CD14-positive monocyte (primary cell): ENCODE data around the gene HPS3. TPM values are rescaled to one million over a fixed set of nuclear protein-coding genes. Genes with fewer than 3 reads are reported as not detected.

Experiments
- DNase-seq, 3 donors: peaks; one replicate each; pipeline ENCODE4 v3.0.0-alpha.2; 2011 to 2022
- H2AFZ ChIP-seq: 2 replicates; pipeline ENCODE4 v1.6.0; 2012; ENCODE audit warnings: mild to moderate bottlenecking, low read depth, low read length, inconsistent platforms; ENCODE audit not compliant: insufficient read depth, poor library complexity, severe bottlenecking
- H3K27ac ChIP-seq, 2 donors: 1 replicate in 1 of 2; 2 replicates in 1 of 2; pipeline ENCODE4 v1.5.1; 2012 to 2013; ENCODE audit warnings: low read length in 2 of 2, control low read depth in 1 of 2, inconsistent platforms in 1 of 2, low read depth in 1 of 2, mild to moderate bottlenecking in 1 of 2
- H3K27me3 ChIP-seq, 2 donors: one replicate each; pipeline versions ENCODE4 v1.6.0 to v1.6.1; 2011 to 2013; ENCODE audit warnings: low read length in 2 of 2; ENCODE audit not compliant: control insufficient read depth in 2 of 2, insufficient read depth in 2 of 2
- H3K36me3 ChIP-seq, 2 donors: replicated peaks in 1 of 2; 1 replicate in 1 of 2; 2 replicates in 1 of 2; pipeline versions ENCODE4 v1.5.1 to v1.6.1; 2012 to 2013; ENCODE audit warnings: low read length in 2 of 2, control low read depth in 1 of 2, inconsistent platforms in 1 of 2, mild to moderate bottlenecking in 1 of 2; ENCODE audit not compliant: insufficient read depth in 2 of 2, control insufficient read depth in 1 of 2
- H3K4me1 ChIP-seq, 2 donors: 1 replicate in 1 of 2; 2 replicates in 1 of 2; pipeline versions ENCODE4 v1.5.1 to v1.6.1; 2012 to 2013; ENCODE audit warnings: low read length in 2 of 2, control low read depth in 1 of 2, inconsistent platforms in 1 of 2, mild to moderate bottlenecking in 1 of 2, moderate library complexity in 1 of 2; ENCODE audit not compliant: insufficient read depth in 2 of 2, control insufficient read depth in 1 of 2
- H3K4me2 ChIP-seq: replicated peaks from 2 replicates; pipeline ENCODE3; 2012; ENCODE audit warnings: low read length, moderate library complexity, mild to moderate bottlenecking; ENCODE audit not compliant: poor library complexity, severe bottlenecking; ENCODE audit errors: extremely low read depth
- H3K4me3 ChIP-seq, 3 experiments: fragments of 200-600 bp in 1 of 3; sonication (generic) in 1 of 3; replicated peaks in 1 of 3; 1 replicate in 2 of 3; 2 replicates in 1 of 3; pipeline ENCODE4 v1.5.1; 2011 to 2013; ENCODE audit warnings: low read length in 3 of 3, mild to moderate bottlenecking in 3 of 3, control low read depth in 2 of 3, low read depth in 2 of 3, inconsistent platforms in 1 of 3, moderate library complexity in 1 of 3
- H3K79me2 ChIP-seq: 2 replicates; pipeline ENCODE4 v1.6.0; 2012; ENCODE audit warnings: mild to moderate bottlenecking, control low read depth, inconsistent platforms, low read length, moderate library complexity; ENCODE audit not compliant: insufficient read depth
- H3K9ac ChIP-seq: 2 replicates; pipeline ENCODE4 v1.6.0; 2017; ENCODE audit warnings: low read length, mild to moderate bottlenecking; ENCODE audit not compliant: insufficient read depth, poor library complexity, severe bottlenecking
- H3K9me3 ChIP-seq, 2 donors: replicated peaks in 1 of 2; 1 replicate in 1 of 2; 2 replicates in 1 of 2; pipeline versions ENCODE4 v1.5.1 to v1.6.1; 2012 to 2013; ENCODE audit warnings: low read length in 2 of 2, control low read depth in 1 of 2; ENCODE audit not compliant: control insufficient read depth in 1 of 2, insufficient read depth in 1 of 2
- H4K20me1 ChIP-seq: 2 replicates; pipeline ENCODE4 v1.6.0; 2012; ENCODE audit warnings: mild to moderate bottlenecking, low read length, control low read depth, moderate library complexity; ENCODE audit not compliant: insufficient read depth
- H3K27ac Mint-ChIP-seq, 7 donors: one replicate each; pipeline ENCODE4 v1.8.0; 2020; ENCODE audit warnings: mild to moderate bottlenecking in 7 of 7, mixed read lengths in 7 of 7, moderate library complexity in 6 of 7, inconsistent platforms in 2 of 7
- H3K27me3 Mint-ChIP-seq, 3 donors: one replicate each; pipeline ENCODE4 v1.8.0; 2021 to 2022; ENCODE audit warnings: low read depth in 3 of 3, mild to moderate bottlenecking in 3 of 3, mixed read lengths in 3 of 3, moderate library complexity in 3 of 3, inconsistent platforms in 1 of 3
- H3K36me3 Mint-ChIP-seq, 2 donors: one replicate each; pipeline ENCODE4 v1.8.0; 2020; ENCODE audit warnings: mixed read lengths in 2 of 2, inconsistent platforms in 1 of 2, mild to moderate bottlenecking in 1 of 2
- H3K4me1 Mint-ChIP-seq: one replicate; pipeline ENCODE4 v1.8.0; 2020; ENCODE audit warnings: mild to moderate bottlenecking, mixed read lengths
- H3K4me3 Mint-ChIP-seq, 2 donors: one replicate each; pipeline ENCODE4 v1.8.0; 2020; ENCODE audit warnings: mild to moderate bottlenecking in 2 of 2, mixed read lengths in 2 of 2, moderate library complexity in 1 of 2
- H3K9me3 Mint-ChIP-seq, 7 donors: one replicate each; pipeline ENCODE4 v1.8.0; 2020 to 2022; ENCODE audit warnings: mixed read lengths in 7 of 7, mild to moderate bottlenecking in 6 of 7, moderate library complexity in 6 of 7, inconsistent platforms in 2 of 7
- CTCF ChIP-seq: fragments of 200-600 bp; IDR thresholded peaks from one replicate; pipeline ENCODE4 v1.8.0; 2022; ENCODE audit warnings: antibody characterized with exemption, mild to moderate bottlenecking
- WGBS: methylation state at CpG from one replicate; pipeline ENCODE4 v1.1.5; 2013; ENCODE audit warnings: missing lambda C conversion rate; ENCODE audit not compliant: insufficient coverage; 5-methylcytosine and 5-hydroxymethylcytosine counted together
- intact Hi-C, 2 donors: fragments of 100-400 bp; cut with micrococcal nuclease; formaldehyde crosslinking; loops; one replicate each; pipeline versions ENCODE4 v1.15.0 to v1.15.1; 2023
- polyA plus RNA-seq, 3 donors: library from polyadenylated mRNA; depleted of rRNA in 1 of 3; unstranded in 2 of 3; stranded (reverse) in 1 of 3; fragments of 300-500 nt in 2 of 3; fragments of >200 nt in 1 of 3; fragmentation: Illumina TruSeq in 2 of 3; gene quantifications; 1 replicate in 2 of 3; 2 replicates in 1 of 3; pipeline ENCODE4 v1.2.3, GENCODE V29; 2012 to 2021

HPS3 gene
- polyA plus RNA-seq, 3 donors = 20.8 to 35.8 (median 34.8) TPM

- DNase-seq = peak in 2 of 3 donors; percentile 34 to 49
- WGBS = no CpG with 5 or more reads among the region's 4 CpGs
- no peaks in the 10 kb centered on the region for H3K4me1 ChIP-seq
- no peak overlapping the region for H3K4me2 ChIP-seq
- H3K27ac ChIP-seq = no peak overlapping the region
- intact Hi-C loops = loop anchor here in 1 of 2 donors (10.0 kb wide), 1 partner anchor 128 kb away; the partner anchor contains the start of gene GYG1
- no peaks in the 10 kb centered on the region for H3K9me3 Mint-ChIP-seq
- peaks cover 0 to under 1% (median 0%) of the 10 kb centered on the region in 3 donors for H3K27me3 Mint-ChIP-seq
- no peaks in the 10 kb centered on the region for H3K79me2 ChIP-seq
- H3K9ac ChIP-seq = no peak overlapping the region
- peaks cover 0 to 2% of the 10 kb centered on the region in 2 donors for H3K36me3 Mint-ChIP-seq
- H3K9me3 ChIP-seq = no peaks in the 10 kb centered on the region
- no peaks in the 10 kb centered on the region for H4K20me1 ChIP-seq
- H2AFZ ChIP-seq = no peak overlapping the region
- no peak for TF ChIP-seq CTCF
- peaks cover 7% of the 10 kb centered on the region for H3K4me1 Mint-ChIP-seq
- H3K36me3 ChIP-seq = no peaks in the 10 kb centered on the region
- H3K27ac Mint-ChIP-seq = no peak overlapping the region
- H3K4me3 Mint-ChIP-seq = no peak overlapping the region
- H3K4me3 ChIP-seq = no peak overlapping the region
- H3K27me3 ChIP-seq = no peaks in the 10 kb centered on the region
These were observed 6.5 kb upstream of the HPS3 start for GRCh38 chr3:149122721-149123578.

DNA sequence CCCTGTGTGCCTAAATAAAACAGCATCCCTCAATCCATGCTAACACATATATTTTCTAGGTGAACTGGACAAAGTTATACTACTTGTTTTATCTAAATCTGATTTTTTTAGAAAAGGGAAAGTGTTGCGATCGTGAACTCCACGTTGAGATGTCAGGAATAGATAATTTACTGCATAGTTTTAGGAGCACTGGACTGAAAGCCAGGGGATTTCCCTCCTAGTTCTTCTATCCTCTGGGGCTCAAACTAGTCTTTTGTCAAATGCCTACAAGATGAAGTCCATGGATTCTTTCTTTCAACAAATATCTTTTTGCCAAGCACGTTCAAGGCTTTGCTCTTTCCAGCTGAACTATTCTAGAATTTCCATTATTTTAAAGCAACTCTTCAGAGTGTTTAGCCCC, 617 bp upstream of the HPS3 start:
- H3K36me3 Mint-ChIP-seq = peaks cover 14 to 16% of the 10 kb centered on the region in 2 donors
- Histone ChIP-seq H3K27ac (peak overlapping the region; percentile 62 to 97), H3K4me2 (peak overlapping the region; percentile 81), H3K9ac (peak overlapping the region; percentile 97), H3K36me3 (no peaks in the 10 kb centered on the region), H2AFZ (peak overlapping the region; percentile 9), H3K4me1 (peaks cover 27 to 39% of the 10 kb centered on the region in 2 donors), H3K9me3 (no peaks in the 10 kb centered on the region), H3K27me3 (no peaks in the 10 kb centered on the region), H4K20me1 (no peaks in the 10 kb centered on the region), H3K79me2 (peaks cover 44% of the 10 kb centered on the region), H3K4me3 (peak overlapping the region; percentile 70 to 95 (median 88))
- H3K4me3 Mint-ChIP-seq = peak overlapping the region; percentile 93 to 95
- peaks cover 0 to 6% (median 2%) of the 10 kb centered on the region in 3 donors for H3K27me3 Mint-ChIP-seq
- no peak for TF ChIP-seq CTCF
- peaks cover 39% of the 10 kb centered on the region for H3K4me1 Mint-ChIP-seq
- peak overlapping the region; percentile 86 to 97 (median 92) for H3K27ac Mint-ChIP-seq
- peak in 2 of 3 donors; percentile 23 for DNase-seq
- WGBS = 0% methylated on average over 1 of the region's 4 CpGs
- H3K9me3 Mint-ChIP-seq = no peaks in the 10 kb centered on the region
- intact Hi-C loops = loop anchor here in 1 of 2 donors (10.0 kb wide), 1 partner anchor 134 kb away; the partner anchor contains the start of gene GYG1
